NCI-H2029 treated with DMSO at 0.1 percent for 48 hours (cell line): ENCODE results near the gene CEACAM16.
A peak's percentile ranks its signal among the peaks of the same experiment; 100 is the strongest.

ENCODE experiments used
- DNase-seq: peaks from one replicate; lab custom pipeline; 2025; lab: John Stamatoyannopoulos, UW

The CEACAM16 gene

DNA sequence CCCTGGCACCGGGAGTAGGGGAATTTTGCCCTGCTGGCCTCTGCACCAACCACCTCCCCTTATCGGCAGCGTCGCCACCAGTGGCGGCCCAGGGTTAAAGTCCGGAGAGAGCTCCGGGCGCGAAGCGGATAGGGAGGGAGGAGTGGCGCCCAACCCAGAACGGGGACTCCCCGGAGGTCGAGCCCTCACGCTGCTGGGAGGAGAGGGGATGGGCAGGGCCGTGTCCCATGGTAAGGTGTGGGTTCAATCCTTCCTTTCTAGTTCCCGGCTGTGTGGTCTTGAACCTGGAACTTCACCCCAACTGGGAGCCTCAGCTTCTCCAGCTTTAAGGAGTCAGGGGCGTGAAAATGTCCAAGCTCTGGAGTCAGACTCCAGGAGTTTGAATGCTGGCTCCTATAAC lies 26.3 kb downstream of the CEACAM16 start:
- no peak for DNase-seq

- DNase-seq, result no peak
These were observed 26.7 kb downstream of the CEACAM16 start for GRCh38 chr19:44725684-44726083.

DNA sequence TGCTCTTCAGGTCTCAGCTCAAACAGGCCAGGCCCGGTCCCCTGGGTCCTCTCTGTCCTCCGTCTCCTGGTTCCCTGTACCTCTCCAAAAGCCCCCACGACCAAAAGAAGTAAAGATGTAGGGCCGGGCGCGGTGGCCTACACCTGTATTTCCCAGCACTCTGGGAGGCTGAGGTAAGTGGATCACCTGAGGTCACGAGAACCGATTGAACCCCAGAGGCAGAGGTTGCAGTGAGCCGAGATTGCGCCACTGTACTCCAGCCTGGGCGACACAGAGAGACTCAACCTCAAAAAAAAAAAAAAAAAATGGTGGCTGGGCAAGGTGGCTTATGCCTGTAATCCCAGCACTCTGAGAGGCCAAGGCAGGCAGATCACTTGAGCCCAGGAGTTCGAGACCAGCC lies 27.5 kb downstream of the CEACAM16 start:
- DNase-seq, result no peak

GRCh38 chr19:44728178-44728577 lies 29.2 kb downstream of the CEACAM16 start:
- no peak for DNase-seq

- no peak for DNase-seq
These were observed 30.6 kb downstream of the CEACAM16 start for GRCh38 chr19:44729516-44730033.

DNA sequence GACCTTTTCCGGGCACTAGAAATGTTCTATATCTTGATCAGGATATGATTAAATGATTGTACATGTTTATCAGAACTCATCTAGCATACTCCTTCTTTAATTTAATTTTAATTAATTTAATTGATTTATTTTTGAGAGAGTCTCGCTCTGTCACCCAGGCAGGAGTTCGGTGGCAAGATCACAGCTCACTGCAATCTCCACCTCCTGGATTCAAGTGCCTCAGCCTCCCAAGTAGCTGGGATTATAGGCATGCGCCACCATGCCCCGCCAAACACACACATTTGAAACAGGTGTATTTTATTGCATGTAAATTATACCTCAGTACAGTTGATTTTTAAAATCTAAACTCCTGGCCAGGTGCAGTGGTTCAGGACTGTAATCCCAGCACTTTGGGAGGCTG lies 32.1 kb downstream of the CEACAM16 start:
- no peak for DNase-seq

DNA sequence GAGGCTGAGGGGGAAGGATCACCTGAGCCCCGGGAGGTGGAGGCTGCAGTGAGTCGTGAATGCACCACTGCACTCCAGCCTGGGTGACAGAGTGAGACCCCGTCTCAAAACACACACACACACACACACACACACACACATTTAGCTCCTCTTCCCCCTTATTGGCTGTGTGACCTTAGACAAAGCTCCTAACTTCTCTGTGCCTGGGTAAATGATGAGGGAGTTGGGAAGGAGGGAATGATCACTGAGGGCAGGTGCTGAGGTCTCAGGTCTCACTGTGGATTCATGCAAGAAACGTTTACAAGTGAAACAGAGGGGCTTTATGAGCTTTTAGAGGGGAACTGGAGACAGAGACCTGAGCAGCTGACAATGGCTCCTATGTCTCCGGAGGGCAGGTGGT lies 32.7 kb downstream of the CEACAM16 start:
- no peak for DNase-seq

DNA sequence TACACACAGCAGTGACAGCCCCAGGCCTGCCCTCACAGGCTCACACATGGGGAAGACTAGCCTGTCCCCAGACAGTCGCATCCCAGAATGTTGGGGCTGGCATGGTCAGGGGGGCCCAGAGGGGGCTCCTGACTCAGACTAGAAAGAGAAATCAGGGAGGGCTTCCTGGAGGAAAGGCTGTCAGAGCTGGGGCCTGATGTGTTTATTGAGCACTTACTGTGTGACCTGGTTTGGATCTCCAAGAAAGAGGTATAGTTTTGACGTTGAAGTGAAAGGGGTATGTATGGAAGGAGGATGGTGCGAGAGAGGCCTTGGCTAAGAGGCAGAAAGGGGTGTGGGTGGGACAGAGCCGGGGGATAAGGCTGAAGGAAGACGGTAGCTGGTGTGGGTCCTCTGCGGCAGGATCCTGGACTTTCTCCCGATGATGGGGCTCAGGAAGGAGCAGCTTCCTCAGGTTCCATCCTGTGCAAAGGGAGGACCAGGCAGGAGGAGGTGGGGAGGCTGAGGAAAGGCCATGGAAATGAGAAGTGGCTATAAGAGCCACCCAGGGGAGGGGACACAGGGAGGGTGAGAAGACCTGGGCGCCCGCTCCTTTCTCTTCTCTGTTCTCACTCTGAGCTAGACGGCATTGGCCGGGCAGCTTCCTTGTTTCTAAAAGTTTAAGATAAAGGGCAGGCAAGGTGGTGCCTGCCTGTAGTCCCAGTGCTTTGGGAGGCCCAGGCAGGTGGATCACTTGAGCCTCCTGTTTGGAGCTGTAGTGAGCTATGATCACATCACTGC lies 33.5 kb downstream of the CEACAM16 start:
- no peak for DNase-seq

- DNase-seq, result no peak
These were observed 35.4 kb downstream of the CEACAM16 start for GRCh38 chr19:44734357-44734756.

- no peak for DNase-seq
These were observed 36.1 kb downstream of the CEACAM16 start for GRCh38 chr19:44735011-44735410.

- no peak for DNase-seq
These were observed 38.5 kb downstream of the CEACAM16 start for GRCh38 chr19:44737238-44738071.

GRCh38 chr19:44738136-44738535 lies 39.2 kb downstream of the CEACAM16 start:
- DNase-seq, result no peak

GRCh38 chr19:44738603-44739558 lies 39.9 kb downstream of the CEACAM16 start:
- no peak for DNase-seq

DNA sequence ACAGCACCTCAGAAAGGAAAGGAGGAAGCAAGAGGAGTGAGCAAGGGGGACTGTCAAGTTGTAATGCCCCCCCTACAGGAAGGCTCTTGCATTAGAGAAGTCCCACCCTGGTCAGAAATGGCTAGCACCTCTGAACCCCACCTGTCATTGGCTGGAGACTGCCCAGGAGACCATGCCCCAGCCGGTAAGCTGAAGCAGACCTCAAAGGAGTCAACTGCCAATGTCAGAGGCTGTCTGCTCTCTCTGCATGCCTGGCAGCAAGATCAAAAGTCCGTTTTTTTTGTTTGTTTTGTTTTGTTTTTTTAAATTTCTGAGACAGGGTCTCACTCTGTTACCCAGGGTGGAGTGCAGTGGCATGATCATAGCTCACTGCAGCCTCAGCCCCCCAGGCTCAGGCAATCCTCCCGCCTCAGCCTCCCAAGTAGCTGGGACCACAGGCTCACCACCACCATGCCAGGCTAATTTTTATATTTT lies 41.4 kb downstream of the CEACAM16 start:
- DNase-seq, result no peak

DNA sequence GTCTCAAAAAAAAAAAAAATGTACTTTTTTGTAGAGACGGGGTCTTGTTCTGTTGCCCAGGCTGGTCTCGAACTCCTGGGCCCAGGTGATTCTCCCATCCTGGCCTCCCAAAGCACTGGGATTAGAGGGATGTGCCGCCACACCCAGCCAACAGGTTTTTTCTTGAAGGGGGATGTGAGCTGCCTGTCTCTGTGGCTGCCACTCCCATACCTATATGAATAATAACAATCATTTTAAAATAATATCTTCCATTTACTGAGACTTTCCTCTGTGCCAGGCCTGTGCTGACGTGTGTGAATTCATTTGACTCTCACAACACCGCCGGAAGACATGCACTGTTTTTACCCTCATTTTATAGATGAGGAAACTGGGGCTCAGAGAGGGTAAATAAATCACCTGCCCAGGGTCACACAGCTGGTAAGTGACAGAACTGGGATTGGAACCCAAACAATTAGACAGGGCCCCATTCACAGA lies 42.3 kb downstream of the CEACAM16 start:
- no peak for DNase-seq

DNA sequence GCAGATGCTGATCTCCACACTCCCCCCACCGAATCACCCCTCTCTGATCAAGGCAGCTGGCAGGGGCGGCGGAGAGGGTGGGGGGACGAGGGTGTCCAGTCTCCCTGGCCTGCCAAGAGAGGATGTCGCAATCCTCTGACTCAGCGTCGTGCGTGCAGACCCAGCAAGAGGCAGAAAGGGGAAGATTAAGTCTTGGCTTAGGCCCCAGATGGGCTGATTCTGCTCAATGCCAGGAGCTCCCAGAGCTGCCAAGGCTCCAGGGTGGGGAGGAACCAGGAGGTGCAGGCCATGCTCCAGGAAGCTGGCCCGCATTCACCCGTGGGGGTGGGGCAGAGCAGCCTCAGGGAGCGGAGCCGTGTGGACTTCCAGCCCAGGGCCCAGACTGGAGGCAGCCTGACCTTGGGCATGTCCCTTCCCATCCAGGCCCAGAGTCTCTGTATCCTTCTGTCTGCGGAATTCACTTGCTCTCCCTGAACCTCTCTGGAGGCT lies 42.9 kb downstream of the CEACAM16 start:
- DNase-seq, result peak; percentile 94

- DNase-seq, result no peak
These were observed 43.5 kb downstream of the CEACAM16 start for GRCh38 chr19:44742330-44743061.

- no peak for DNase-seq
These were observed 46.0 kb downstream of the CEACAM16 start for GRCh38 chr19:44744871-44745332.

DNA sequence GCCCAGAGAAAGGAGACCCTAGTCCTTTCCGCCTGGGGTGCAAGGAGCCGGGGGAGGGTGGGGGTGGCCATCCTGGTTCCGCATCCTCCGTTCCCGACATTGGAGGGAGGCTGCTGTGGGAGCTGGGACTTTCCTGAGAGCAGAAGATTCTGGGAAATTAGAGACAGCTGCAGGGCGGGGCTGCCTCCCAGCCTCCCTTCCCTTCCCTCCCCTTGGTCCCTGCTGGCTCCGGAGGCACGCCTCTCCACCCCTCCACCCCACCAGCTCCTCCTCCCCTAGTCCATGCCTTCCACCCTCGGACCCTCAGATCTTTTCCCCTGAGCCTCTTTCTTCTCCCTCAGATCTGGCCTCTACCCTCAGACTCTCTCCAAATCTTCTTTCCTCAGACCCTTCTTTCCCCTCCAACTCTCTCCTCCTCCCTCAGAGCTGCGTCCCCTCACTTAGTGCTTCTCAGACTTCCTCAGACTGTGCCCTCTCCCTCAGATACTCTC lies 46.4 kb downstream of the CEACAM16 start:
- no peak for DNase-seq

GRCh38 chr19:44745887-44746600 lies 47.1 kb downstream of the CEACAM16 start:
- DNase-seq, result no peak
